ENCODE measurements around the gene OR52D1.

Gene OR52D1

DNA sequence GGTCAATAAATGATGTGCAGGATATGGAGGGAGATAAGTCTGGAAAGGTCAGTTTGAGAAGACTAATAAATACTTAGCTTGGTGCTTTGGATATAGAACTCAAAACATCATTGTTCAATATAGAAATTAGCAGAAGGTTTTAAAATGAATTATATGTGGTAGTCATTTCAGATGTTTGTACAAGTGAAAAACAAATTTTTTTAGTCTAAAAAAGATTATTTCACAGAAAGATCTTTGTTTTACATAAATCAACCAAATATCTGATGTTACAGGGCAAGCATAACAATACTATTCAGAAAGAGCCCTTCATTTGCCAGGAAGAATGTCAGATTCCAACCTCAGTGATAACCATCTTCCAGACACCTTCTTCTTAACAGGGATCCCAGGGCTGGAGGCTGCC, at the start of gene OR52D1:
Gene OR52D1 (plus strand): TSS at position 301 of the 400 bp plus-strand sequence. CDS start 22 bp downstream, at position 323.
- DNase-seq (ENCODE audit: low read depth, low spot score): no peak
- H3K27ac ChIP-seq: no peak within 1 kb of the TSS

- DNase-seq (ENCODE audit: low read depth, low spot score): no peak
Measured at GRCh38 chr11:5441414-5441813, 47.1 kb upstream of the OR52D1 start, which contains the start of gene OR51I1. TSS of gene OR51I1 (minus strand) at chr11:5441514. CDS start at chr11:5441514, 0 bp downstream.

DNA sequence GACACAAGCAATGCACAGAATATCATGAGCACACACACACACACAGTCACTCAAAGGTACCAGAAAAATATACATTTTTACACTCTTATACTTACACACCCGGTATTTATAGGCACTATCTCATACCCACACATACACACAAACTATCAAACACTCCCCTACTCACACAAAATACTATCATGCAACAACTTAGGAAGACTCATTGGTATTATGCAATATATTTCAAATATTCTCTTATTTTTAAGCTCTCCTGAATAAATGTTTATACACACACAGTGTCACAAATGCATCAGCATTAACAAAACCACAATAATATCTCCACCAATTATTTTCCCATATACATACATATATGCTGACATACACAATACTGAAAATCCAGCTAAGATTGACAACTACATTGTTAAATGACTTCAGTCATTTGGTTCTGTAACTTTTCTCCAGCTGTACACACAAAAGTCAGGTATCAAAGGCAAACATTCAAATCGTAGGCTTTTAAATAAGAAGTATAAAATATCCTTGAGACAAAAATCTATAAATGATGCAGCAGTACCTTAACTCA, 44.6 kb upstream of the OR52D1 start:
- no peak overlapping the region for H3K27ac ChIP-seq
- DNase-seq (ENCODE audit: low read depth, low spot score): no peak

More at GRCh38 chr11:5441414-5441813, 47.1 kb upstream of the OR52D1 start, which contains the start of gene OR51I1:
- H3K27ac ChIP-seq: no peak within 1 kb of the TSS

DNA sequence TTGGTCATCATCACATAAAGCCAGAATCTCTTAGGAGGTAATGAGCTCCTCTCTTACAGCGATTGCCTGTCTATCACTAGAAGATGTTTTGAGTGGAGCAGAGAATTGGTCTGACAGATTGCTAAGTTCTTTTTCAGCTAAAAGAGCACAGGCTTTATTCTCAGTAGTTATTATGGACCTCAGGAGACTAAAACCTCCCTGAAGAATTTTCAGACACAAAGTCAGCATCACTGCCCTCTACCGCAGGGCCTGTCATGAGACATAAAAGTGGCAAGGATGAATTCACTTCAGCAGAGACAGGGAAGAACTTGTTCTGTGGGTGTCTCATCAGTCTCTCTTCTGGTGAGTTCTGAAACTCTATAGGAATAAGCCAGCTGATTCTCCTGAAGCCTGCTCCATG, 39.5 kb upstream of the OR52D1 start, which contains the start of gene OR51I2:
Gene OR51I2 (plus strand): TSS at position 301 of the 400 bp plus-strand sequence. CDS start 4,166 bp downstream, outside the sequence.
- no peak for DNase-seq (ENCODE audit: low read depth, low spot score)
- no peak within 1 kb of the TSS for H3K27ac ChIP-seq

DNA sequence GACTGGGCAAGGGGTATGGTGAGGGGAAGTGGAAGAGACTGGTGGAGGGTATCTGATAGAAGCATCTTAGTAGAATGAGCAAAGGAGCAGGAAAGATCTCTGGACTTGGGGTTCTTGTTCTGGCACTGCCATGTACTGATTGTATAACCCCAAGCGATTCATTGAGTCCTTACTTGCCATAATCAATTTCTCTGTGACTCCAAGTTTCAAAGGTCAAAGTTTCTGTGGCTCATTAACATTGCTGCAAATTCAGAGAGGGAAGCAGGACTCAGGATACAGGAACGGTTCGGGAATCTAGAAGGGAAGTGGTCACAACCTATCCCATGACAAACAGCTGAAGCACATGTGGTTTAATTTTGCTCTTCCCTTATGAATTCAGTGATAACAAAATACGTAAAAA, 39.1 kb upstream of the OR52D1 start:
- DNase-seq (ENCODE audit: low read depth, low spot score): no peak
- H3K27ac ChIP-seq: no peak overlapping the region

DNA sequence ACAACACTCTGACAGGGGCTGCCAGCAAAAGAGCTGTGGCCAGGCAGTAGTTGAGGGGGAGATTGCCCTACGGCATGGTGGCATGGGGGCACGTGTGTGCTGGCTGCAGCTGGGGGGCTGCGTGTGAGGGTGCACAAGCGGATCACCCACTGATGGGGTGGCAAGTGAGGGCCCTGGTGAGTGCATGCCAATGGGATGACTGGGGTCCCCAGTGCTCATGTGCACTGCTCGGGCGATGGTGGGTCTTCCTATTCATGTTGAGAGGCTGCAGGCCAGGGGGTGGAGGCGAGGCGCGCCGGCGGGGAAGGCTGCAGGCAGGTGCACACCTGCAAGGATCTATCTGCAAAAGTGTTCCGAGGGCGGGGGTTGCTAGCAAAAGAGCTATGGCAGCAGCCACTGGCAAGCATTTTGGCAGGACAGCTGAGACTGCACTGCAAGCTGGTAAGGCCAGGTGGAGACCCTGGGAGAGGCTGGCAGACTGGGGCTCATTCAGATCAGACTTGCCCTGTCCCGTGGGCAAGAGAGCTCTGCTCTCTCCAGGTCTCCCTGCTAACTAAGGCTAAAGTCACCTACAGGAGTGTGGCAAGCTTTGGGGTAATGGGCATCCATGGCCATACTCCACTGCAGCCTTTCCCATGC, 27.4 kb upstream of the OR52D1 start:
- DNase-seq (ENCODE audit: low read depth, low spot score): no peak
- H3K27ac ChIP-seq: no peak overlapping the region

GRCh38 chr11:5467527-5467926, 21.0 kb upstream of the OR52D1 start:
- no peak overlapping the region for H3K27ac ChIP-seq
- DNase-seq (ENCODE audit: low read depth, low spot score): no peak

GRCh38 chr11:5473921-5474320, 14.6 kb upstream of the OR52D1 start:
- DNase-seq (ENCODE audit: low read depth, low spot score): no peak

GRCh38 chr11:5476186-5476819, 12.2 kb upstream of the OR52D1 start:
- H3K27ac ChIP-seq: no peak overlapping the region
- DNase-seq (ENCODE audit: low read depth, low spot score): no peak

More at GRCh38 chr11:5473921-5474320, 14.6 kb upstream of the OR52D1 start:
- no peak overlapping the region for H3K27ac ChIP-seq

DNA sequence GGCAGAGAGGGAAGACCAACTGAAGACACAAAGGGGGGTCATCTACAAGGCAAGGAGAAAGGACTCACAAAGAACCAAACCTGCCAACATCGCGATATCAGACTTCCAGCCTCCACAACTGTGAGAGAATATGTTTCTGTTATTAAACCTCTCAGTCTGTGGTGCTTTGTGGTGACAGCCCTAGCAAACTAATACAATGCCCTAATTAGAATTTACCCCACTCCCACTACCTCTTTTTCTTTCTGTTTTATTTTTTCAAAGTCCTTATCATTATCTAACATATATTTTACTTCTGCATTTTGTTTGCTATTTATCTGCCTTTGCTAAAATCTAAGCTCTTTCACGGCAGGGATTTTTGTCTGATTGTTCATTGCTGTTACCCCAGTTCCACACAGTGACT, 2.5 kb upstream of the OR52D1 start:
- DNase-seq (ENCODE audit: low read depth, low spot score): no peak
- H3K27ac ChIP-seq: no peak overlapping the region

DNA sequence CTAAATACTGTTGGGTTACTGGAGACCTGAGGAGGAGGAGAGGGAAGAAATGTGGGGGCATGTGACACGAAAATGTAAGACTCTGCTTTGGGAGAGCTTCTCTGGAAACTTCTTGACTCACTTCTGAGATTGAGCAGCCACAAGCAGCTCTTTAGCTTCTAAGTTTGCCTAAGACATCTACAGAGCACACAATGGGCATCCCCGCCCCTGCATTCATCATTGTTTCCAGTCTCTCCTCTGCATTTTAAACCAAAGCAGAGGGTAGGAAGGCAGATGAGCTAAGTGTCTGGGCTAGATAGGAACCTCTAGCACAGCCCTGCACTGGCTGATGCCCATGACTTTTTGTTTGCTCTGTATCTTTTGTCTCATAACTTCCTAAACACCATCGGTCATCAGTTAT, 2.1 kb upstream of the OR52D1 start:
- DNase-seq (ENCODE audit: low read depth, low spot score): no peak
- H3K27ac ChIP-seq: no peak overlapping the region

DNA sequence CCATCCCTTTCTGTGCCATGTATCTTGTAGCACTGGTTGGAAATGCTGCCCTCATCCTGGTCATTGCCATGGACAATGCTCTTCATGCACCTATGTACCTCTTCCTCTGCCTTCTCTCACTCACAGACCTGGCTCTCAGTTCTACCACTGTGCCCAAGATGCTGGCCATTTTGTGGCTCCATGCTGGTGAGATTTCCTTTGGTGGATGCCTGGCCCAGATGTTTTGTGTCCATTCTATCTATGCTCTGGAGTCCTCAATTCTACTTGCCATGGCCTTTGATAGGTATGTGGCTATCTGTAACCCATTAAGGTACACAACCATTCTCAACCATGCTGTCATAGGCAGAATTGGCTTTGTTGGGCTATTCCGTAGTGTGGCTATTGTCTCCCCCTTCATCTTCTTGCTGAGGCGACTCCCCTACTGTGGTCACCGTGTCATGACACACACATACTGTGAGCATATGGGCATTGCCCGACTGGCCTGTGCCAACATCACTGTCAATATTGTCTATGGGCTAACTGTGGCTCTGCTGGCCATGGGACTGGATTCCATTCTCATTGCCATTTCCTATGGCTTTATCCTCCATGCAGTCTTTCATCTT, 414 bp downstream of the OR52D1 start:
- no peak overlapping the region for H3K27ac ChIP-seq
- no peak for DNase-seq (ENCODE audit: low read depth, low spot score)

- DNase-seq (ENCODE audit: low read depth, low spot score): no peak
- H3K27ac ChIP-seq: no peak overlapping the region
Measured at GRCh38 chr11:5489576-5490357, 1.3 kb downstream of the OR52D1 start.

- H3K27ac ChIP-seq: no peak overlapping the region
- no peak for DNase-seq (ENCODE audit: low read depth, low spot score)
Measured at GRCh38 chr11:5499671-5500070, 11.2 kb downstream of the OR52D1 start.

- no peak overlapping the region for H3K27ac ChIP-seq
Measured at GRCh38 chr11:5500393-5500801, 11.9 kb downstream of the OR52D1 start.

GRCh38 chr11:5504403-5504921, 16.0 kb downstream of the OR52D1 start:
- no peak for DNase-seq (ENCODE audit: low read depth, low spot score)
- no peak overlapping the region for H3K27ac ChIP-seq

More at GRCh38 chr11:5500393-5500801, 11.9 kb downstream of the OR52D1 start:
- DNase-seq (ENCODE audit: low read depth, low spot score): no peak

- DNase-seq (ENCODE audit: low read depth, low spot score): no peak
- no peak overlapping the region for H3K27ac ChIP-seq
Measured at GRCh38 chr11:5505363-5506048, 17.0 kb downstream of the OR52D1 start.

DNA sequence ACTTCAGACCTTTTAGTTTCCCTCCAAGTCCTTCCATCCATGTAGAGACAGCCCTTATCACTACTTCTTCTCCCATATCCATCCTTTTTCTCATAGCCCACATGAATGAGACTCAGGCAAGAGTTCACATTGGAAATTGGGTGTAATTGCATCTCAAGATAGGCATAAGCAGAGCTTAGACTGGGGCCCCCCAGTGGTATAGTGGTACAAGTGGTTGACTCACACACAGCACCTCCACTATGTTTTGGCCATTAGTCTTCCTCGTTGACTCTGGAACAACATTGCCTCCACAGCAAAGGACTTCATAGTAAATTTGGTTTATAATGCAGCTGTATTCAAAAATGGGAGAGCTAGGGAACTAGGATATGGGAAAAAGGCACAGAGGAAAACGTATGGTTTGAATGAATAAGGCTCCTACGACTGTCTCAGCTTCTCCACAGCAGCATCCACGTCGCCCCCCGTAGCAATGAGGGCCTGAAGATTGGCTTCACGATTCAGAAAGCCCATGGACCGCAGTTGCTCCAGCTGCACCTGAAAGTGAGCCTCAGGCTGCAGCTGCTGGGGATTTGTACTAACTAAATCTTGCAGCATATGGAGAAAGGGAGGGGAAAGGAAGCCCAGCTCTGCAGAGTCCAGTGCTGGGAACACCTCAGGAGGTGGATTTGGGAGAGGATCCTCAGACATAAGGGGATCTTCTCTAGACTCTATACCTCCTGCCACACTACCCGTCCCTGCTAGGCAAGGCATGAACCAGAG, 18.9 kb downstream of the OR52D1 start:
- DNase-seq (ENCODE audit: low read depth, low spot score): no peak
- no peak overlapping the region for H3K27ac ChIP-seq

DNA sequence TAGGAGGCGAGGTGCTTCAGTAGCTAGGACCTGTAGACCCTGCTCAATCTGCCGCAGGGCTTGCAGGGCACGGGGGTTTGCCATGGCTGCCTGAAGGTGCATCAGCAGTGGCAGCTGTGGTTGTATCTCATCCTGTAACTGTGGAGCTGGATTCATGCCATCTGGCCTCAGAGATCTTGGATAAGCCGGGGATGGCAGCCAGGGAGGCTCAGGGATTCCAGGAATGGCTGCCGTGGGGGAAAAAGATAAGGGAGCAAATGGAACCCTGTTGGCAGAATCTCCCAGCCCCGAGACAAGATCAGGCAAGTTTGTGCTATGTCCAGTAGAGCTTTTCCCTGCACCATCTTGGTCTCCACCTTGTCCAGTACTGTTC, 19.4 kb downstream of the OR52D1 start:
- no peak overlapping the region for H3K27ac ChIP-seq
- DNase-seq (ENCODE audit: low read depth, low spot score): no peak

Measured in epithelial cell of prostate (primary cell).